NT2/D1 (cell line): ENCODE data around the gene COX19.

Experiments used
- SUZ12 ChIP-seq: IDR thresholded peaks from 2 replicates; pipeline ENCODE4 v1.6.1; 2011; ENCODE audit not compliant: insufficient read length, insufficient read depth; ENCODE audit errors: extremely low read depth
- YY1 ChIP-seq: IDR thresholded peaks from 2 replicates; pipeline ENCODE4 v1.6.1; 2011; ENCODE audit not compliant: insufficient read length, insufficient read depth
- ZNF274 ChIP-seq: IDR thresholded peaks from 2 replicates; pipeline ENCODE4 v1.6.1; 2011; ENCODE audit warnings: mild to moderate bottlenecking, low read depth, low read length

GRCh38 chr7:924541-925231, 50.7 kb downstream of the COX19 start:
- TF ChIP-seq ZNF274 = no peak
- no peak for TF ChIP-seq YY1
- TF ChIP-seq SUZ12 = no peak
